Activated T-cell treated with anti-CD3 and anti-CD28 coated beads, Interleukin-2, amount 50 U/mL, for 1 hour (primary cell): Measurements from ENCODE around the gene ARSH.
"Not testable (repeated sequence)": the region's sequence is repeated elsewhere in the genome, so short reads cannot be mapped to it uniquely, and the experiment has no call there.

Experiments
- DNase-seq: peaks from one replicate; pipeline ENCODE4 v3.0.0-alpha.2; 2020

Gene ARSH

GRCh38 chrX:3006495-3006894, at the start of gene ARSH:
TSS of gene ARSH (plus strand) at chrX:3006546. CDS start at chrX:3006613, 67 bp downstream.
- no peak for DNase-seq

DNA sequence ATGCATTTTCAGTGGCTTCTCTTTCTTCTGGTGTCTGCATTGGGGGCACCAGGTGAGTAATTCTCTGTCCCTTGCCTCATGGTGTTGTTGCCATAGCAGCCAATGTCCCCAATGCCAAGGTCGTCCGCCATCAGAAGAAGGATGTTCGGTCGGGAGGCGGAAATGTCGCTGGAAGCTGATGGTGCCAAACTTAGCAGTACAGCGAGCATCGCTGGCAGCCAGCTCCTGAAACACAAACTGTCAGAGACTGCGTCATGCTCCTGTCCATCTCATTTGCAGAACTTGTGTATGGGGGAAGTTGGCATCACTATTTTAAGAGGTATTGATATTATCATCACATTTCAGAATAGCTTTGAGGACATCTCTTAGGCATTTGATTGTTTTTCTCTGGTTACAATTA, 48.1 kb upstream of the ARSH start:
- DNase-seq, result no peak

DNA sequence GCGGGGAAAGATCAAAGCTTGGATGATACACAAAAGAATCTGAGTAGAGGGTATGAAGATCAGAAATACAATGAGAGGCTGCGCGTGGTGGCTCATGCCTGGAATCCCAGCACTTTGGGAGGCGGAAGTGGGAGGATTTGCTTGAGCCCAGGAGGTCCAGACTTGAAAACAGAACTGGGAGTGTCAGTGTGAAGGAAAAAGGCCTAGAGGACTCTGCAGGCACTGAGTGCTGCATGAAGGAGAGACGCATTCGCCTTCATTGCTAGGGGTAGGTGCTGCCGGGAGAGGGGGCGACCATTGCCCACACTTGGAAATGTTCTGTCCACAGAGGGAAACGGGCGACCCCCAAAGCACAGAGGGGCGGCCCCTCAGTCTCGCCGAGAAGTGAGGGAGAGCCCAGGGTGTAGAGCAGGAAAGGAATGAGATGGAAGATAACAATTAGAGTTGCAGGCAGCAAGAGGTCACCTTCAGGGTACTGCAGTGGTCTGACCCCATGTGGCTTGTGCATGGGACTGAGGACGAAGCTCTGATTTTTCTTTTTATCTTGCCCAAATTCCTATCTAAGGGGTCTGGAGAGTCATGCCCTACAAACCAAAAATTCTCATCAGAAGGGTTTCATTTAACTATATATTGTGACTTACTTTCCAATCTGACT, 45.4 kb upstream of the ARSH start:
- no peak for DNase-seq

DNA sequence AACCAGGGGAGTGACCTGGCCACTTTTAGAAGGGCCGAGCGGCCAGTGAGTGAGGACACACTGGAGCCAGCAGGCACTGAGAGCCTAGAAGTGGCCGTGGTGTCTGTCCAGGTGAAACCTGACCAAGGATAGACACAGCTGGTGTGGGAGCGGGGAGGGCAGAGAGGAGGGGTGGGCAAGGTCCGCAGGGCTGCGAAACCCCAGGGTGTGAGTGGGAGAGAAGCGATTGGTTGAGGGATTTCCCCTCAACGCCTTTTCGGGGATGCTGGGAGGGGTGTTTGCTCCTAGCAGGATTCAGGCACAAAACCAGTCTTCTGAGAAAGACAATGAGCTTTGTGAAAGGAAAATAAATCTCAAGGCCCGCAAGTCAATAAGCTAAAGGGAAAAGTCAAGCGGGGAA, 44.0 kb upstream of the ARSH start:
- no peak for DNase-seq

- DNase-seq, result not testable (repeated sequence)
Measured at GRCh38 chrX:2963449-2963848, 42.9 kb upstream of the ARSH start.

- not testable (repeated sequence) for DNase-seq
Measured at GRCh38 chrX:2963992-2964794, 42.2 kb upstream of the ARSH start.

DNA sequence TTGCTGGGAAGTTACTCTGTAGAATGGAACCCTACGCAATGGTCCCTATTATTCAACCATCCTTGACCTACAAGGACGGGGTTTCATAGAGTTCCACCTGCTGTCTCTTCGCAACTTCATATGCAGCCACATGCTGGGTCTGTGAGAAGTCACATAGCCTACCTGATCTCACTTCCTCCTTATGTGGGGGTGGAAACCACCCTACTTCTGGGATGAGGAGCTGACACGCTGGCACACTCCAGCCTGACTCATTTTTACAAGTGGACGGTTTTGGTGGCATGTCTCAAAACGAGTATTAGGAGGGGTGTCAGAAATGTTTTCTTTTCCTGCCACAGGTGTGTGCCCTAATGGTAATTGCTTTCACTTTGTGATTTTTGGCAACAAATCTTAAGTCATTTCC, 40.4 kb upstream of the ARSH start:
- DNase-seq, result no peak

DNA sequence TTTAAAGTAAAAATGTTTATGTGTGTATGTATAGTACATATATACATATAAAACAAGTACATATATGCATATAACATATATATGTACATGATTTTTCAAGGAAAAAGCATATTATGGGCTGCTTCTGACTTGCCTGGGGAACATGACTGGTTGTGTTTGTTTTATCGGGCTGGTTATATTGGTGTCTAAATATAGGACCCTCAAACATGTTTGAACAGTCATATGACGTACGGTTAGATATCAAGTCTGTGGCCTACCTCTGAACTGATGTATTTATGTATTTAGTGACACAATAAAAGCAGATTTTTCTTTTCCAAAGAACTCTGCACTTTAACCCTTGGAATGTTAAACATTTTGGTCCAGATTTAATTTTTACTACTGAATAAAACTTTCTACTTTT, 39.3 kb upstream of the ARSH start:
- DNase-seq, result no peak

GRCh38 chrX:2967584-2967983, 38.8 kb upstream of the ARSH start:
- DNase-seq, result no peak

- no peak for DNase-seq
Measured at GRCh38 chrX:2967998-2968909, 38.1 kb upstream of the ARSH start.

- no peak for DNase-seq
Measured at GRCh38 chrX:2969021-2969420, 37.3 kb upstream of the ARSH start.

DNA sequence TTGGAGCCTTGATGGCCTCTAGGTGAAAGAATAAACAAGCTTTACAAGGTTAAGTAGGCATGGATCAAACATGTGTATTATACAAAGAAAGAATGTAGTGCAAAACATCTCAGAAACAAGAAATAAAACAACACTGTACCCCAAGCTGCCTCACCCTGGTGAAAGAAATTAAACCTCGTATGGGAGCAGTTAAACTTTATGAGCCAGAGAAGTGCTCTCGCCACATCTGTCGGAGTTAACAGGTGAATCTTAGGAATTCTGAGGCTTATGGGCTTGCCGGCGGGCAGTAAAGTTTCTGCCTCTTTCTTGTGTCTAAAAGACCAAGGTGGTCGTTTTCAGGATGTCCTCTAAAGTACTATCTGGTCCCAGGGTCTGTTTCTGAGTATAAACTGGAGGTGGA, 34.0 kb upstream of the ARSH start:
- no peak for DNase-seq

- no peak for DNase-seq
Measured at GRCh38 chrX:2974961-2975360, 31.4 kb upstream of the ARSH start.

GRCh38 chrX:2978639-2979038, 27.7 kb upstream of the ARSH start:
- not testable (repeated sequence) for DNase-seq

DNA sequence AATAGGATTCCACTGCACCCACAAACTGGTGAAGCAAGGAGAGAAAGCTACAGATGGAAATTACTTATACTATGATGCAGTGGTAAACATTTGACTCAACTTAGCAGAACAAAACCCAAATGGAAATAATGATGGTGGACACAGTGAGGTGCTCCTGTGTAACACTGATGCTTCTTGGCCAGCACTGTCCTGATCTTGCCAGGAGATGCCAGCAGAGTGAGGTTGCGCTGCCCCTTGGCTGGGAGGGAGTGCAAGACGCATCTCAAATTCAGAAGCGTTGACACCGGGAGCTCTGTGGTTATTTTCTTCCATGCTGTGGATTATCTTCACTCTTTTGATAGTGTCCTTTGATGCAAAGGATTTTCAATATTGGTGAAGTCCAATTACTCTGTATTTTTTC, 22.0 kb upstream of the ARSH start:
- DNase-seq, result no peak

DNA sequence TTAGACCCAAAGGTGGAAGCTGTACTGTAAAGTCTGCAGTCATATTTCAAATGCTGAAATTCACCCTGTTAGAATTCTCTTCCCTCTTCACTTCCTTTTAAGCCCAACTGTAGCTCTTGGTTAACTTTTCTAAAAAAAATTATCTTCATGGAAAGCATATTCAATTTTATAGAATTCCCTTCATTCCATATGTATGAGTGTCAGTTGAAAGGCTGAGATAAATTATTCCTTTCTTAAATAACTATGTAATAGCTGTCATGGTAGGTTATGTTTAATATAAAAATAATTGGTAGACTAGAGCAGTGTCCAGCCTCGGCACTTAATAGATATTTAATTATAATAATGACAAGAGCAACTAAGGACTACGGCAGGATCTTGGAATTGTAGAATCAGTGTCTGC, 16.8 kb upstream of the ARSH start:
- DNase-seq, result no peak

DNA sequence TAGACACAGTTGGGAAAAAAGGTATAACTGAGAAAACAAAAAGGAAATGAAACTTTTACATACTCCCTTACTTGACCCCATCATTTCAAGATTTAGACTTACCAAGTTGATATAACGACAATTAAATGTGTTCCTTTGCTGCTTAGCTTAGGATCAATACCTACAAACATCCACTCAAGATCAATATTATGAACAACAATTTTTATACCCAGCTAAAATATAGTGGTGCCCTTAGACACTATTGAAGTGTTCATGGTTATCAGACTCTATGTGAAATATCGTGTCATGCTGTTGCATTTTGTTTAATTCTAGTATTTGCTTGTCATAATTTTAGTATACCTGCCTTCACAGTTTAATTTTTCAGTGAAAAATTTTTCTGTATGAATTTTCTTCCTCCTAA, 4.2 kb downstream of the ARSH start:
- DNase-seq, result no peak

- no peak for DNase-seq
Measured at GRCh38 chrX:3017492-3017891, 11.1 kb downstream of the ARSH start.

GRCh38 chrX:3024176-3024575, 17.8 kb downstream of the ARSH start:
- no peak for DNase-seq

GRCh38 chrX:3026074-3026815, 19.9 kb downstream of the ARSH start:
- no peak for DNase-seq

DNA sequence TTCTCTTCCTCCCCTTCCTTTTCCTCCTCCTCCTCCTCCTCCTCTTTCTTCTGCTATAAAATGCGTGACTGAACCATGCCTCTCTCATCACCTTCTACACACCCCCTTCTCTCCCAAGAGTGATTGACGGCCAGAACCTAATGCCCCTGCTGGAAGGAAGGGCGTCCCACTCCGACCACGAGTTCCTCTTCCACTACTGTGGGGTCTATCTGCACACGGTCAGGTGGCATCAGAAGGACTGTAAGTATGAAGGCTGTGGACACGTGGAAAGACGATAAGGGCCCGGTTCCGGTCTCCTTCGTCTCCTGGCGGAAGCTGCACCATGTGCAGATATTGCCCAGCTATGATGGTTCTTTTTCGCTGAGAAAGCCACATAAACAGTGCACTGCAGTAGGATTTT, 22.8 kb downstream of the ARSH start:
- no peak for DNase-seq

DNA sequence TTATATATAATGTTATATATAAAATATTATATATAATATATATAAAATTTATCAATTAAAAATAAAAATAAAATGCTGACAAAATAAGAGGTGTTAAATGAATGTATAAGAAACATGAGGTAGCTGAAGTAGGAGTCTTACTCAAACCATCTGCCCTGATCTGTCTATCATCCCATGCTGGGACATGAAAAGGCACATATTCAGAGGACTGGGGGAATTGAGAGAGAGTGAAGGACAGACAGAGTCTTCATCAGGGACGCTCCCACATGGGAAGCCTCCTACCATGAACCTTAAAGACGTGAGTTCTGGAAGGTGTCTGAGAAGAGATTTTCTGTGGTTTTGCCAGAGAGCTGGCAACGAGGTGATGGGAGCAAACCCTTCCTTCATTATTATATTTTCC, 30.9 kb downstream of the ARSH start:
- no peak for DNase-seq

GRCh38 chrX:3044196-3044595, 37.9 kb downstream of the ARSH start:
- DNase-seq, result no peak
